SJCRH30 (cell line): ENCODE measurements around the gene IL1R1. TPM values are rescaled to one million over a fixed set of nuclear protein-coding genes. Genes with fewer than 3 reads are reported as not detected.

Source experiments
- DNase-seq, 2 experiments: peaks; one replicate each; pipeline ENCODE4 v3.0.0-alpha.2; 2015 to 2020
- H3K27ac ChIP-seq: fragments of 250-450 bp; sonication (Bioruptor Pico); 2 replicates; pipeline ENCODE4 v1.5.1; 2020; ENCODE audit warnings: mild to moderate bottlenecking, moderate library complexity
- H3K27me3 ChIP-seq: fragments of 250-450 bp; sonication (Bioruptor Pico); 2 replicates; pipeline ENCODE4 v1.5.1; 2020; ENCODE audit warnings: mild to moderate bottlenecking, moderate library complexity
- H3K36me3 ChIP-seq: fragments of 250-450 bp; sonication (Bioruptor Pico); 2 replicates; pipeline ENCODE4 v1.5.1; 2020; ENCODE audit warnings: mild to moderate bottlenecking, moderate library complexity
- H3K4me1 ChIP-seq: fragments of 250-450 bp; sonication (Bioruptor Pico); 2 replicates; pipeline ENCODE4 v1.5.1; 2020; ENCODE audit warnings: mild to moderate bottlenecking, moderate library complexity
- H3K4me3 ChIP-seq: fragments of 250-450 bp; sonication (Bioruptor Pico); 2 replicates; pipeline ENCODE4 v1.5.1; 2020; ENCODE audit warnings: mild to moderate bottlenecking, moderate library complexity
- H3K9me3 ChIP-seq: fragments of 250-450 bp; sonication (Bioruptor Pico); replicated peaks from 2 replicates; pipeline ENCODE4 v1.5.1; 2020; ENCODE audit warnings: mild to moderate bottlenecking, moderate library complexity
- total RNA-seq: library from RNA; depleted of rRNA; stranded (reverse); fragments of >200 nt; shearing (Covaris generic); gene quantifications from 2 replicates; pipeline ENCODE4 v1.2.3, GENCODE V29; 2014

The IL1R1 gene
- total RNA-seq, 1 experiment from 2014 or later = 0.12 TPM

DNA sequence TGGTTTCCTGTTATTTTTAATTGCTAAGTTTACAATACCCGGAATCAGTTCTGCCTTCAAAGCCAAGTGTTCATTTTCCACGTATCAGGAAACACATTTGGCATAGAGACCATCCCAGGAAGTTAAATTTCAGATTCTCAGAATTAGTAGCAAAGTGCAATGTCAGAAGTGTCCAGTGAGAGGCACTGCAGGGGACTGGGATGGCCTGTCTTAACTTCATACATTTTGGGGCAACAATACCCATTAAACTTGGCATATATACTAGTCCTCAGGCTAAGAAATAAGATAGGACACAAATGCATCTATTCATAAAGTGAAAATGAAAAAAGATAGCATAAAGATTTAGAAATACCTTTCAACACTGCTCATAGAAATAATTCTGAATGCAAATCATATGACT, 42.8 kb downstream of the IL1R1 start:
- Histone ChIP-seq H3K9me3 (no peaks in the 10 kb centered on the region), H3K4me1 (no peaks in the 10 kb centered on the region), H3K27ac (no peak overlapping the region), H3K27me3 (0 out of 2 replicates have a peak, but pooled peaks cover 3% of the 10 kb centered on the region), H3K36me3 (no peaks in the 10 kb centered on the region), H3K4me3 (no peak overlapping the region)
- DNase-seq = no peak

DNA sequence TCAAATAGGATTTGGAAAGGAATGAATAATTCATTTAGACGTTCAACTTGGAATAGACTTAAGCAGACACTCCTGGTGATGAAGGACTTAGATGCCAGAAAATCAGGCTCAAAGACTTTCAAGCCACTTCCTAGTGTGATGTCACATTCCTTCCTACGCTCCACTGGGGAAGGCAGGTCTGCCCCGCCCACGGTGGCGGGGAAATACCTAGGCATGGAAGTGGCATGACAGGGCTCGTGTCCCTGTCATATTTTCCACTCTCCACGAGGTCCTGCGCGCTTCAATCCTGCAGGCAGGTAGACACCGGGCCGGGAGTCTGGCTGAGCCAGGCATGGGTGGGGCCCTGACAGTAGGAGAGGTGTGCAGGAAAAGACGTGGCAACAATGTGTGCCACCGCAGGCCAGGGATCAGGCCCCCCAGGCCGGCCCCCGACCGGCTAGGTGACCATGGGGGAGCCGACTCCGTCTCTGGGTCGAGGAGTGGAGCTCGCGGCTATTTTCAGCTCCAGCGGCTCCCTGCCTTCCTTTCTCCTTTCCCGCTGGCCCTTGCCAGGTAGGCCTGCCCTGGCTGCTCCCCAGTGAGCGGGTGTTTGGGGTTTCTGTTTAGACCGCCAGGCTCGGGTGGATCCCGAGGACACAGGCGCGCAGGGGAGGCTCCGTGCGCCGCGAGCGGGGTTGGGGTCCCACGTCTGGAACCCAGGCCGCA, 44.4 kb downstream of the IL1R1 start, which contains the start of gene IL1RL2:
TSS of gene IL1RL2 (plus strand) at position 233 of the 705 bp plus-strand sequence. CDS start 845 bp downstream, outside the sequence.
- no peak for DNase-seq
- no peaks in the 10 kb centered on the region for H3K36me3 ChIP-seq
- H3K27me3 ChIP-seq = 0 out of 2 replicates have a peak, but pooled peaks cover 3% of the 10 kb centered on the region

DNA sequence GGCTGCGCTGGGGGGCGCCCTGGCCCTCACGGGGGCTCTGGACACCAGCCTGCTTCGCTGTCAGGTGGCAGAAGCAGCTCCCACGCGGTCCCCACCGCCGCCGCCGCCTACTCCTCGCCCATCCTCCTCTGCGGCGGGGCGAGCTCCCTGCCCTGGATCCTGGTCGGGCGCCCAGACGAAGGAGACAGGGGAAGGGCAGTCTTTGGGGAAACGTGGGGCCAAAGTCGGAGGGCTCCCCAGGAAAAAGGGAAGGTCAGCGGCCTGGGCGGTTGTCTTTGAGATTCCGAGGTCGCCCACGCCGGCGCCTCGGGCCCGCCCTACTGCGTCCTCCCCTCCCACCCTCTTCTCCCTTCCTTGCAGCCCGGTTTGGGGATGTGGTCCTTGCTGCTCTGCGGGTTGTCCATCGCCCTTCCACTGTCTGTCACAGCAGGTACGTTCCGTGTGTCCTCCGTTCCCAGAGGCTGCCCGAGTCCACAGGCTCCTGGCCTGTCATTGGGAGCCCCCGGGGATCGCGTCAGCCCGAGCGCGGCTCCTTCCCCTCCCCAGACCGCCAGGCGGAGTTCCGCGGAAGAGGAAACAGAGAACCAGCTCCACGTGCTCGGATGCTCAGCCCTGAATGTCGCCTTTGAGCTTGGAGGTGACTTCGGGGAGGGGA, 45.1 kb downstream of the IL1R1 start:
- DNase-seq = no peak
- Histone ChIP-seq H3K36me3 (no peaks in the 10 kb centered on the region), H3K4me1 (no peaks in the 10 kb centered on the region), H3K4me3 (no peak overlapping the region), H3K27ac (no peak overlapping the region), H3K27me3 (0 out of 2 replicates have a peak, but pooled peaks cover under 1% of the 10 kb centered on the region), H3K9me3 (no peaks in the 10 kb centered on the region)

More for the DNA sequence above, 44.4 kb downstream of the IL1R1 start, which contains the start of gene IL1RL2:
- H3K9me3 ChIP-seq = no peaks in the 10 kb centered on the region
- no peak within 1 kb of the TSS for H3K27ac ChIP-seq
- no peaks in the 10 kb centered on the region for H3K4me1 ChIP-seq
- H3K4me3 ChIP-seq = no peak within 1 kb of the TSS

- no peak overlapping the region for H3K4me3 ChIP-seq
- H3K9me3 ChIP-seq = no peaks in the 10 kb centered on the region
- no peak overlapping the region for H3K27ac ChIP-seq
- H3K4me1 ChIP-seq = no peaks in the 10 kb centered on the region
- no peaks in the 10 kb centered on the region for H3K36me3 ChIP-seq
- no peak for DNase-seq
- H3K27me3 ChIP-seq = no peaks in the 10 kb centered on the region
Observed at GRCh38 chr2:102190430-102191107, 48.0 kb downstream of the IL1R1 start.

- DNase-seq = no peak
- Histone ChIP-seq H3K4me1 (no peaks in the 10 kb centered on the region), H3K36me3 (no peaks in the 10 kb centered on the region), H3K4me3 (no peak overlapping the region), H3K9me3 (no peaks in the 10 kb centered on the region), H3K27ac (no peak overlapping the region), H3K27me3 (no peaks in the 10 kb centered on the region)
Observed at GRCh38 chr2:102191501-102191900, 49.0 kb downstream of the IL1R1 start.

GRCh38 chr2:102193074-102193473, 50.5 kb downstream of the IL1R1 start:
- Histone ChIP-seq H3K4me1 (no peaks in the 10 kb centered on the region), H3K27me3 (no peaks in the 10 kb centered on the region), H3K27ac (no peak overlapping the region), H3K36me3 (no peaks in the 10 kb centered on the region), H3K4me3 (no peak overlapping the region), H3K9me3 (no peaks in the 10 kb centered on the region)
- DNase-seq = no peak

DNA sequence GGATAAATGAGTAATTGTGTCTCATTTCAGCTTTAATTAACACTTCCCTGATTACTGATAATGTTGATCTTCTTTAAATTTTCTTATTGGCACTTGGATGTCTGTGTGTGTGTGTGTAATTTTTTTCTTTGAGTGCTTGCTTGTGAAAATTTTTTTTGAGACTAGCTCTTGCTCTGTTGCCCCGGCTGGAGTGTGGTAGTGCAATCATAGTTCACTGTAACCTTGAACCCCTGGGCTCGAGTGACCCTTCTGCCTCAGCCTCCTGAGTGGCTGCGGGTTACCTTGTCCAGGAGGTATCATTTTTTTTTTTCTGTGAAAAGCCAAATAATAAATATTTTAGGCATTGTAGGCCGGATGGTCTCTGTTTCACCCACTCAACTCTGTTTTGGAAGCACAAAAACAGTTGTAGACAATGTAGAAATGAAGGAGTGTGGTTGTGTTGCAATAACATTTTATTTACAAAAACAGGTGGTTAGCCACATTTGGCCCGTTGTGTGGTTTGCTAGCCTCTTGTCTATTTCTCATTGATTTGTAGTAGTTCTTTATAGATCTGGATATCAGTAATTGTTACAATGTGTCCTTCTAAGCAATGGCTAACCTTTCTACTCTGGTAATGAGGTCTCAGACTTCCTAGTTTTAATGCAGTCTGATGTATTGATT, 52.2 kb downstream of the IL1R1 start:
- H3K27me3 ChIP-seq = no peaks in the 10 kb centered on the region
- H3K9me3 ChIP-seq = no peaks in the 10 kb centered on the region
- H3K27ac ChIP-seq = no peak overlapping the region
- DNase-seq = no peak
- no peaks in the 10 kb centered on the region for H3K36me3 ChIP-seq
- no peaks in the 10 kb centered on the region for H3K4me1 ChIP-seq
- no peak overlapping the region for H3K4me3 ChIP-seq

GRCh38 chr2:102197389-102198137, 55.0 kb downstream of the IL1R1 start:
- no peak overlapping the region for H3K27ac ChIP-seq
- no peak for DNase-seq
- H3K4me3 ChIP-seq = no peak overlapping the region
- no peaks in the 10 kb centered on the region for H3K9me3 ChIP-seq
- no peaks in the 10 kb centered on the region for H3K36me3 ChIP-seq
- no peaks in the 10 kb centered on the region; the same call in 1 of the 2 replicates for H3K27me3 ChIP-seq
- H3K4me1 ChIP-seq = no peaks in the 10 kb centered on the region

DNA sequence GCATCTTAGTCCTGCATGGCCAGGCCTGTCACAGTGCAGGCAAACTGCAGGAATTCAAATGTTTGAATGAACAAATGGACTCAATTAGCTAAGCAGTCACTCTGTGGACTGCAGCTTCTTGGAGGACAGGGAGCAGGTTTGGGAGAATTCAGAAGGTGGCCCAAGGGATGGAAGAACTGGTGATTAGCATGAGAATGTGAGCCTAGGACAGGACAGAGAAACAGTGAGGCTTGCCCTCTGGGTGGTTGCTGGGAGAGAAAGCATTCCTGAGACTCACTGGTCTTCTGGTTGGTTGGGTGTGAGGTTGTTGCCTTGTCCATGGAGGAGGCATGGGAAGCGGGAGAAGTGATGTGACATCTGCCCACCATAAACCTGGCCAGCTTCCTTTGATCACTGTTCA, 58.0 kb downstream of the IL1R1 start:
- H3K9me3 ChIP-seq = no peaks in the 10 kb centered on the region

GRCh38 chr2:102204638-102205037, 62.1 kb downstream of the IL1R1 start:
- Histone ChIP-seq H3K9me3 (no peaks in the 10 kb centered on the region), H3K36me3 (no peaks in the 10 kb centered on the region), H3K4me1 (no peaks in the 10 kb centered on the region), H3K27me3 (no peaks in the 10 kb centered on the region; the same call in 1 of the 2 replicates), H3K4me3 (no peak overlapping the region), H3K27ac (no peak overlapping the region)
- no peak for DNase-seq

More for the DNA sequence above, 58.0 kb downstream of the IL1R1 start:
- H3K36me3 ChIP-seq = no peaks in the 10 kb centered on the region
- no peak overlapping the region for H3K4me3 ChIP-seq
- no peaks in the 10 kb centered on the region; the same call in 1 of the 2 replicates for H3K27me3 ChIP-seq
- no peak overlapping the region for H3K27ac ChIP-seq
- no peak for DNase-seq
- no peaks in the 10 kb centered on the region for H3K4me1 ChIP-seq

DNA sequence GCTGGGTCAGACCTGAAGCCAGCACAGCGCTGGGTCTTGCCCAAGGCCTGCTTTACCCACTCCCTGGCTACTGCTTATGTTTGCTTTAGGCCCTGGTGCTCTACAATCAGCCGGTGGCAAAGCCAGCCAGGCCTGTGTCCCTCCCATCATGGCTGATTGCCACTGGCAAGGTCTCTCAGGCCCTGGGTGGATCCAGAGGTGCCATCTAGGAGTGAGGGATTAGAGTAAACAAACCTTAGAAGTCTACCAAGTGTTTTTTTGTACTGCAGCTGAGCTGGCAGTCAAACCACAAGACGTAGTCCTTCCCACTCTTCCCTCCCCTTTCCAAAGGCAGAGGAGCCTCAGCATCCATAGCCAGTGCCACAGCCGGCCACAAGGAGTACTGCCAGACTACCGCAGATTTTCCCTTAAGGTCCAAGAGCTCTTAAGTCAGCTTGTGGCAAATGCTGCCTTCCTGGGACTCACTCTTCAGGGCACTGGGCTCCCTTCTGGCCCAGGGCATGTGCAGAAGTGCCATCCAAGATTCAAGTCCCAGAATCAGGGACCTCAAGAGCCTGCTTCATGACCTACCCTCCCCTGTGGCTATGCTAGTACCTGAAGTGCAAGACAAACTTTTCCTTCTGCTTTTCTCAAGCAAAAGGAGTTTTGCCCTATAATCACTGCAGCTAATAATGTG, 64.3 kb downstream of the IL1R1 start:
- no peaks in the 10 kb centered on the region; the same call in 1 of the 2 replicates for H3K27me3 ChIP-seq
- H3K27ac ChIP-seq = no peak overlapping the region
- H3K4me3 ChIP-seq = no peak overlapping the region
- H3K36me3 ChIP-seq = no peaks in the 10 kb centered on the region
- no peaks in the 10 kb centered on the region for H3K4me1 ChIP-seq
- no peak for DNase-seq
- no peaks in the 10 kb centered on the region for H3K9me3 ChIP-seq

GRCh38 chr2:102208774-102209173, 66.2 kb downstream of the IL1R1 start:
- Histone ChIP-seq H3K27me3 (no peaks in the 10 kb centered on the region), H3K4me1 (no peaks in the 10 kb centered on the region), H3K9me3 (no peaks in the 10 kb centered on the region; the same call in 1 of the 2 replicates), H3K27ac (no peak overlapping the region), H3K36me3 (no peaks in the 10 kb centered on the region), H3K4me3 (no peak overlapping the region)
- DNase-seq = no peak

GRCh38 chr2:102209474-102209873, 66.9 kb downstream of the IL1R1 start:
- Histone ChIP-seq H3K36me3 (no peaks in the 10 kb centered on the region), H3K4me3 (no peak overlapping the region), H3K4me1 (no peaks in the 10 kb centered on the region), H3K9me3 (no peaks in the 10 kb centered on the region; the same call in 1 of the 2 replicates), H3K27me3 (no peaks in the 10 kb centered on the region), H3K27ac (no peak overlapping the region)
- no peak for DNase-seq
